ENCODE results near the gene ZNF487.
"Not testable (repeated sequence)": the region's sequence is repeated elsewhere in the genome, so short reads cannot be mapped to it uniquely, and the experiment has no call there.

ZNF487 gene

GRCh38 chr10:43448742-43449141 is 11.8 kb downstream of the ZNF487 start:
- H3K36me3 ChIP-seq (ENCODE audit: control insufficient read depth, insufficient read depth, low read length), result no peaks in the 10 kb centered on the region
- no peaks in the 10 kb centered on the region for H3K27me3 ChIP-seq (ENCODE audit: control insufficient read depth, insufficient read depth, low read length)
- no peaks in the 10 kb centered on the region for H3K9me3 ChIP-seq (ENCODE audit: control insufficient read depth, insufficient read depth, low read length)
- peaks cover 3% of the 10 kb centered on the region for H3K4me1 ChIP-seq (ENCODE audit: control insufficient read depth, insufficient read depth, low read length)
- H3K9ac ChIP-seq (ENCODE audit: low read depth, low read length), result no peak overlapping the region
- no peak overlapping the region for H3K4me3 ChIP-seq (ENCODE audit: low read depth, low read length)

GRCh38 chr10:43452356-43452914 is 15.5 kb downstream of the ZNF487 start:
- peaks cover 3% of the 10 kb centered on the region for H3K4me1 ChIP-seq (ENCODE audit: control insufficient read depth, insufficient read depth, low read length)
- H3K9ac ChIP-seq (ENCODE audit: low read depth, low read length), result no peak overlapping the region
- no peak overlapping the region for H3K4me3 ChIP-seq (ENCODE audit: low read depth, low read length)

GRCh38 chr10:43453266-43453831 is 16.4 kb downstream of the ZNF487 start:
- no peak overlapping the region for H3K4me3 ChIP-seq (ENCODE audit: low read depth, low read length)
- H3K36me3 ChIP-seq (ENCODE audit: control insufficient read depth, insufficient read depth, low read length), result no peaks in the 10 kb centered on the region

More at GRCh38 chr10:43452356-43452914, 15.5 kb downstream of the ZNF487 start:
- H3K36me3 ChIP-seq (ENCODE audit: control insufficient read depth, insufficient read depth, low read length), result no peaks in the 10 kb centered on the region
- no peaks in the 10 kb centered on the region for H3K27me3 ChIP-seq (ENCODE audit: control insufficient read depth, insufficient read depth, low read length)
- no peaks in the 10 kb centered on the region for H3K9me3 ChIP-seq (ENCODE audit: control insufficient read depth, insufficient read depth, low read length)

GRCh38 chr10:43454025-43454424 is 17.1 kb downstream of the ZNF487 start:
- not testable (repeated sequence) for H3K36me3 ChIP-seq (ENCODE audit: control insufficient read depth, insufficient read depth, low read length); H3K9ac ChIP-seq (ENCODE audit: low read depth, low read length); H3K4me3 ChIP-seq (ENCODE audit: low read depth, low read length); H3K9me3 ChIP-seq (ENCODE audit: control insufficient read depth, insufficient read depth, low read length); H3K27me3 ChIP-seq (ENCODE audit: control insufficient read depth, insufficient read depth, low read length)
- peaks cover 13% of the 10 kb centered on the region for H3K4me1 ChIP-seq (ENCODE audit: control insufficient read depth, insufficient read depth, low read length)

More at GRCh38 chr10:43453266-43453831, 16.4 kb downstream of the ZNF487 start:
- Histone ChIP-seq H3K9me3 (ENCODE audit: control insufficient read depth, insufficient read depth, low read length) (no peaks in the 10 kb centered on the region), H3K27me3 (ENCODE audit: control insufficient read depth, insufficient read depth, low read length) (no peaks in the 10 kb centered on the region), H3K9ac (ENCODE audit: low read depth, low read length) (no peak overlapping the region), H3K4me1 (ENCODE audit: control insufficient read depth, insufficient read depth, low read length) (peaks cover 6% of the 10 kb centered on the region)

- H3K36me3 ChIP-seq (ENCODE audit: control insufficient read depth, insufficient read depth, low read length); H3K9ac ChIP-seq (ENCODE audit: low read depth, low read length); H3K4me3 ChIP-seq (ENCODE audit: low read depth, low read length); H3K9me3 ChIP-seq (ENCODE audit: control insufficient read depth, insufficient read depth, low read length); H3K27me3 ChIP-seq (ENCODE audit: control insufficient read depth, insufficient read depth, low read length): not testable (repeated sequence)
- peaks cover 13% of the 10 kb centered on the region for H3K4me1 ChIP-seq (ENCODE audit: control insufficient read depth, insufficient read depth, low read length)
Measured at GRCh38 chr10:43456561-43456960, 19.6 kb downstream of the ZNF487 start.

- no peaks in the 10 kb centered on the region for H3K36me3 ChIP-seq (ENCODE audit: control insufficient read depth, insufficient read depth, low read length)
- H3K4me3 ChIP-seq (ENCODE audit: low read depth, low read length), result no peak overlapping the region
- H3K27me3 ChIP-seq (ENCODE audit: control insufficient read depth, insufficient read depth, low read length), result no peaks in the 10 kb centered on the region
- peaks cover 10% of the 10 kb centered on the region for H3K4me1 ChIP-seq (ENCODE audit: control insufficient read depth, insufficient read depth, low read length)
- H3K9me3 ChIP-seq (ENCODE audit: control insufficient read depth, insufficient read depth, low read length), result no peaks in the 10 kb centered on the region
- no peak overlapping the region for H3K9ac ChIP-seq (ENCODE audit: low read depth, low read length)
Measured at GRCh38 chr10:43458227-43458626, 21.3 kb downstream of the ZNF487 start.

GRCh38 chr10:43461950-43462349 is 25.0 kb downstream of the ZNF487 start:
- Histone ChIP-seq H3K4me1 (ENCODE audit: control insufficient read depth, insufficient read depth, low read length) (peaks cover 10% of the 10 kb centered on the region), H3K4me3 (ENCODE audit: low read depth, low read length) (no peak overlapping the region), H3K27me3 (ENCODE audit: control insufficient read depth, insufficient read depth, low read length) (no peaks in the 10 kb centered on the region), H3K36me3 (ENCODE audit: control insufficient read depth, insufficient read depth, low read length) (no peaks in the 10 kb centered on the region), H3K9me3 (ENCODE audit: control insufficient read depth, insufficient read depth, low read length) (no peaks in the 10 kb centered on the region), H3K9ac (ENCODE audit: low read depth, low read length) (no peak overlapping the region)

GRCh38 chr10:43465086-43465735 is 28.3 kb downstream of the ZNF487 start:
- H3K36me3 ChIP-seq (ENCODE audit: control insufficient read depth, insufficient read depth, low read length); H3K4me3 ChIP-seq (ENCODE audit: low read depth, low read length); H3K27me3 ChIP-seq (ENCODE audit: control insufficient read depth, insufficient read depth, low read length); H3K4me1 ChIP-seq (ENCODE audit: control insufficient read depth, insufficient read depth, low read length); H3K9ac ChIP-seq (ENCODE audit: low read depth, low read length); H3K9me3 ChIP-seq (ENCODE audit: control insufficient read depth, insufficient read depth, low read length): not testable (repeated sequence)

- H3K27me3 ChIP-seq (ENCODE audit: control insufficient read depth, insufficient read depth, low read length); H3K36me3 ChIP-seq (ENCODE audit: control insufficient read depth, insufficient read depth, low read length); H3K4me1 ChIP-seq (ENCODE audit: control insufficient read depth, insufficient read depth, low read length); H3K9me3 ChIP-seq (ENCODE audit: control insufficient read depth, insufficient read depth, low read length); H3K4me3 ChIP-seq (ENCODE audit: low read depth, low read length); H3K9ac ChIP-seq (ENCODE audit: low read depth, low read length): not testable (repeated sequence)
Measured at GRCh38 chr10:43465736-43466120, 28.8 kb downstream of the ZNF487 start.

GRCh38 chr10:43471146-43471545 is 34.2 kb downstream of the ZNF487 start:
- Histone ChIP-seq H3K27me3 (ENCODE audit: control insufficient read depth, insufficient read depth, low read length) (no peaks in the 10 kb centered on the region), H3K9ac (ENCODE audit: low read depth, low read length) (no peak overlapping the region), H3K36me3 (ENCODE audit: control insufficient read depth, insufficient read depth, low read length) (no peaks in the 10 kb centered on the region), H3K4me3 (ENCODE audit: low read depth, low read length) (no peak overlapping the region), H3K4me1 (ENCODE audit: control insufficient read depth, insufficient read depth, low read length) (no peaks in the 10 kb centered on the region), H3K9me3 (ENCODE audit: control insufficient read depth, insufficient read depth, low read length) (no peaks in the 10 kb centered on the region)

GRCh38 chr10:43471935-43472720 is 35.2 kb downstream of the ZNF487 start:
- Histone ChIP-seq H3K27me3 (ENCODE audit: control insufficient read depth, insufficient read depth, low read length) (no peaks in the 10 kb centered on the region), H3K4me3 (ENCODE audit: low read depth, low read length) (no peak overlapping the region), H3K9ac (ENCODE audit: low read depth, low read length) (no peak overlapping the region), H3K36me3 (ENCODE audit: control insufficient read depth, insufficient read depth, low read length) (no peaks in the 10 kb centered on the region), H3K9me3 (ENCODE audit: control insufficient read depth, insufficient read depth, low read length) (no peaks in the 10 kb centered on the region), H3K4me1 (ENCODE audit: control insufficient read depth, insufficient read depth, low read length) (no peaks in the 10 kb centered on the region)

GRCh38 chr10:43479275-43479674 is 42.4 kb downstream of the ZNF487 start:
- Histone ChIP-seq H3K9ac (ENCODE audit: low read depth, low read length) (no peak overlapping the region), H3K36me3 (ENCODE audit: control insufficient read depth, insufficient read depth, low read length) (no peaks in the 10 kb centered on the region), H3K4me1 (ENCODE audit: control insufficient read depth, insufficient read depth, low read length) (no peaks in the 10 kb centered on the region), H3K9me3 (ENCODE audit: control insufficient read depth, insufficient read depth, low read length) (no peaks in the 10 kb centered on the region), H3K4me3 (ENCODE audit: low read depth, low read length) (no peak overlapping the region), H3K27me3 (ENCODE audit: control insufficient read depth, insufficient read depth, low read length) (no peaks in the 10 kb centered on the region)

Measured in iPS-15b (cell line).